Upper lobe of left lung (tissue), 4 donors: Measurements from ENCODE around the gene TOP1.

Experiments
- CTCF ChIP-seq, 6 experiments: fragments of 450-650 bp in 4 of 6; fragments of 200-600 bp in 2 of 6; sonication (generic) in 2 of 6; IDR thresholded peaks; one replicate each; pipeline ENCODE4 v1.5.1; 2016 to 2019; ENCODE audit warnings: antibody characterized with exemption in 6 of 6
- EP300 ChIP-seq, 4 donors: sonication (generic); formaldehyde crosslinking; IDR thresholded peaks; one replicate each; pipeline ENCODE4 v1.5.1; 2017; ENCODE audit warnings: antibody characterized with exemption in 4 of 4, control low read depth in 2 of 4

GRCh38 chr20:41002842-41003142 lies 25.8 kb upstream of the TOP1 start:
- no peak for TF ChIP-seq CTCF (IDR thresholded peaks at IDR 0.05)
- TF ChIP-seq EP300 (IDR thresholded peaks at IDR 0.05) = no peak
